Measurements from ENCODE around the gene EEFSEC.

Gene EEFSEC

GRCh38 chr3:128334086-128334645 is 180.9 kb downstream of the EEFSEC start:
- no peak for DNase-seq (ENCODE audit: low read depth in 2 of 2)

- no peak for DNase-seq (ENCODE audit: low read depth in 2 of 2)
Measured at GRCh38 chr3:128334766-128335165, 181.5 kb downstream of the EEFSEC start.

- no peak for DNase-seq (ENCODE audit: low read depth in 2 of 2)
Measured at GRCh38 chr3:128335621-128336296, 182.5 kb downstream of the EEFSEC start.

DNA sequence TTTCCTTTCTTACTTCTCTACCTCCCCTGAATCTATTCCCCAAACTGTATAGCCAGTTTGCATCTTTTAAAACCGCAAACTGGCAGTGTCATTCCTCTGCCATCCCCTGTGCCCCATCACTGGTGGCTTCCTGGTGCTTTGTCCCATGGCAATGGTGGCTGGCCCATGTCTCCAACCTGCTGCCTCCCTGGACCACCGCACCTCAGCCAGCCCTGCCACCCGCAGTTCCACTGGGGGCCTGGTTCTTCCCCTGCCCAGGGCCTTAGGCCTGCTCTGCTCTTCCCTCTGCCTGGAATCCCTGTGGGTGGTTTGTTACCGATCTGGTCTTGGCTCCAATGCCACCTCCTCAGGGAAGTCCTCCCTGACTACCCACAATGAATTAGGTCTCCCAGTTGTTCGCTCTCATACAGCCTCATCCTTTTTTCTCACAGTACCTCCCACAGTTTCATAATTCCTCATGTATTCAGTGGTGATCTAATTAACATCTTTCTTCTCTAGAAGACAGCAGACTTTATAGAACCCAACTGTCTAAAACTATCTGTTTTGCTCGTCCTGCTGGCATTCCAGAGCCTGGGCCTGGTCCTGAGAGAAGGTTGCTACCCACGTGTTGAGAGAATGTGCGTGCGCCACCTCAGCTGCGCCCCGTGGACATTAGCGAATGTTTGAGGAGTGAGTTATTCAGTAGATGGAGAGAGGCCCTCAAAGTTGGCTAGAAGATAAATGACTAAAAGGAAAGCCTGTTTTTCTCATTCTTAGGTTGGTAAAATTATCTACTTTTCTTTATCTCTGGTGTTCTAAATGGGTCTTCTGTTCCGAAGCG is 183.3 kb downstream of the EEFSEC start:
- no peak for DNase-seq (ENCODE audit: low read depth in 2 of 2)

DNA sequence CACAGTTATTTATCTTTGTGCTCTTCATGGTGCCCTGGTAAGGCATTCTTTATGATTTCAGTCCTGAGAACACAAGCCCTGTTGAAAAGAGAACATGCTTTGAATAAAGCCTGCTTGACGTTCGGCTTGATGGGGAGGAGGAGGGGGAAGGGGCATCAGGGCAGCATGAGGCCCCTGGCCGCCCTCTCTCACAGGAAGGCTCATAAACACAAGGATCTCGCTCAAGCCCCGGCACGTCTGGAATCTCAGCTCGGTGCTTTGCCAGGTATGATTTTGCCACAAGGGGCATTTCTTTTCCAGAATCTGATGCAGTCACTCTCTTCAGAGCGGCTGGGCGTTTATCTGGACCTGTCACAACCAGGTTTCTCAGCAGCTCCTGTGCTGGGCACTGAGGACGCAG is 184.0 kb downstream of the EEFSEC start:
- DNase-seq (ENCODE audit: low read depth in 2 of 2) = no peak

GRCh38 chr3:128338536-128339330 is 185.5 kb downstream of the EEFSEC start:
- DNase-seq (ENCODE audit: low read depth in 2 of 2) = no peak

DNA sequence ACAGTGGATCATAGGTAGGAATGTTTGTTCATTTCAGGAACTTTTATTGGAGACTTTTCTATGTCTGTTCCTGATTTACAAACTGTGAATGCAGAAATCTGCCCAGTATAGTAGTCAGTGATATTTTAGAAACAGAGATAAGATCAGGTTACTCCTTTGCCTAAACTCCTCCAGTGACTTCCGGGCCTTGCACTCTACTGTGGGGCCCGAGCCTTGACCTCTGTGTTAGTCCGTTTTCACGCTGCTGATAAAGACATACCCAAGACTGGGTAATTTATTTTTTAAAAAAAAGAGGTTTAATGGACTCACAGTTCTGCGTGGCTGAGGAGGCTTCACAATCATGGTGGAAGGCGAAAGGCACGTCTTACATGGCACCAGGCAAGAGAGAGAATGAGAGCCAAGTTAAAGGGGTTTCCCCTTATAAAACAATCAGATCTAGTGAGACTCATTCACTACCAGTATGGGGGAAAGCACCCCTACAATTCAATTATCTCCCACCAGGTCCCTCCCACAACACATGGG is 186.3 kb downstream of the EEFSEC start:
- no peak for DNase-seq (ENCODE audit: low read depth in 2 of 2)

DNA sequence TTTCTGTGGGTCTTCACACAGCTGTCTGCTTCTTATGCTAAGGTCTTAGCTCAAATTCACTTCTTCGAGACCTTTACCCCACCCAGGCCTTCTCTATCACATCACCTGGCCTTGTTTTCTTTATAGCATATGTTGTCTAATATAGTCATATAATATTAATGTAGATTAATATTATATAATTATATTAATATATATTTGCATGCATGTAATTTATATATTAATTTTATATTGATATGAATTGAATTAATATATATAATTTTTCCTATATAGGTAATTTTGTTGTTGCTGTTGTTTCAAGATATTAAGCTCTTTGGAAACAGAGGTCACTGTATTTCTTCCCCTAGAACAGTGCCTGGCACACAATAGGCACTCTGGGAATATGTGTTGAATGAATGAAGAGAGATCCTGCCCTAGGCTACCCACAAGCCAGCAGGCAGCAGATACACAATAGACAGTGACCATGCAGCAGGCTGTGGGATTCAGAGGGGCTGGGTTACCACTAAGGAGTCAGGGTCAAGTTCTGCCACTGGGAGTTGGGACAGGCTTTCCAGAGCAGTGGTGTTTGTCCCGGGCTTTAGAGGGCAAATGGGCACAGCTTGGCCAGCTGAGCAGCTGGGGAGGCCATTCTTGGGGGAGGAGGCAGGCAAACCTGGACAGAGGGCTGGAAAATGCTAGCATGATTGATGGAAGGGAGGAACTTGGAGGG is 187.1 kb downstream of the EEFSEC start:
- DNase-seq (ENCODE audit: low read depth in 2 of 2) = no peak

- no peak for DNase-seq (ENCODE audit: low read depth in 2 of 2)
Measured at GRCh38 chr3:128340904-128341555, 187.7 kb downstream of the EEFSEC start.

GRCh38 chr3:128341659-128342395 is 188.5 kb downstream of the EEFSEC start:
- DNase-seq (ENCODE audit: low read depth in 2 of 2) = no peak

- DNase-seq (ENCODE audit: low read depth in 2 of 2) = no peak
Measured at GRCh38 chr3:128342701-128343180, 189.5 kb downstream of the EEFSEC start.

DNA sequence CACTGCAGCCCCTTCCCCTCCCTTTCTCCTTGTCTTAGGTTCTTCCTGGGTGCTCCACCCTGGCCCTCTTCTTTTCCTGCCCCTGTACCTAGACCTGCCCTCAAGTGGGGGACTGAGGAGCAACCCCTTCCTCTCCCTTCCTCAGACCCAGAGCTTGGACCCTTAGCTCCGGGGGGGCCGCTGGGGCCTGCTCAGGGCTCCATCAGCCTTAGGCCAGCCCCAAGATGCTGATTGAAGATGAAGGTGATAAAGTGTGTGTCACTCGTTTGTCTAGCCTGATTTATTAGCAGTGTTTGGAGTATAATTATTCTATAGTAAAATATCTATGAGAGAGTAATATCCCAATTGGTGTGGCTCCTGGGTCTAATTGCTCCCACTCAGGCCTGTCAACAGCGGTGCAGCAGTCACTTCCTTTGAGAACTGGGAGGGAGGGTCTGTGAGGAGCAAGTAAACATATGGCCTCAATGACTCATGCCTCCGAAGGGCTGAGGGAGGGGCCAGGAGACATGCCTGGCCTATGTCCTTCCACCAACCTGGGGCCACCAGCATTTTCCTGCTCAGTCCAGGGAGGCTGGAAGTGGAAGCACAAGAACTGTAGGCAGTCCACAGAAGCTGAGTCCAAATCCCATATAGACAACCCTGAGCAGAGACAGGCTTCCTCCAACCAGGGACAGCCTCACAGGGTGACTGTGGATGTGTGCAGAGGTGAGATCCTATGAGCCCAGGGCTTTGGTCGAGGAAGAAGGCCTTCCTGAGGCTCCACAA is 190.2 kb downstream of the EEFSEC start:
- no peak for DNase-seq (ENCODE audit: low read depth in 2 of 2)

GRCh38 chr3:128344052-128344735 is 190.9 kb downstream of the EEFSEC start:
- DNase-seq (ENCODE audit: low read depth in 2 of 2) = no peak

DNA sequence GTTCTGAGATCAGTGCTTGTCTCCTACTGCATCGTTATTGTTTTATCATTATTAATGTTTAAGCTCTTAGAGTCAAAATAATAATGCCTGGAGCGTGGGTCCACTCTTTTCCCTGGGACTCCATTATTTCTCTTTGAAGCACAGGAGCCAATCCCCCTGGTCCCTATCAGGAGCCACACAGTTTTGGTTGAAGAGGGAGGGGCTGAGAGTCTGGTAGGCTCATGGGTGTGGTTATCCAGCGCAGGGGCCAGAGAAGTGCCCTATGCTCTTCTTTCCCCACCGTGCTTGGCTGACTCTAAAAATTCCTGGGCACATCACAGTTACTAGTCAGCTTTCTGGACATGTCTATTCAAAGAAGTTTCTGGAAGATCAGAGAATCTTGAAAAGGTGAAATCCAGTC is 191.9 kb downstream of the EEFSEC start:
- DNase-seq (ENCODE audit: low read depth in 2 of 2) = no peak

- DNase-seq (ENCODE audit: low read depth in 2 of 2) = no peak
Measured at GRCh38 chr3:128346562-128346961, 193.3 kb downstream of the EEFSEC start.

GRCh38 chr3:128347282-128347681 is 194.0 kb downstream of the EEFSEC start:
- no peak for DNase-seq (ENCODE audit: low read depth in 2 of 2)

DNA sequence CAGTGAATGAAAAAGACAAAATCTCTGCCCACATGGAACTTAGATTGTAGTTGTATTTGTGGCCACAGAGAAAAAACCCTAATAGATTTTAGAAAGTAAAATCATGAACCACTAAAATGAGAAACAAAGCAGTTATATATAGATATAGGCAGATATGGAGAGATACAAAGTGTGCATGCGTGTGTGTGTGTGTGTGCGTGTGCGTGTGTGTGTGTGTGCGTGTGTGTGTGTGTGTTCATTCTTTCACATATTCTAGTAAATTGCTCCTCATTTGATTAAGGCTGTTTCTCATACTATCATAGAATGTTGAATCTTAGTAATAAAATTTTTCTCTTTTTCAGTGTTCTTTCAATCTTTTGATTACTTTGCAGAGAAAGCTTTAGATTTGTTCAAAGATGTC is 194.8 kb downstream of the EEFSEC start:
- DNase-seq (ENCODE audit: low read depth in 2 of 2) = no peak

DNA sequence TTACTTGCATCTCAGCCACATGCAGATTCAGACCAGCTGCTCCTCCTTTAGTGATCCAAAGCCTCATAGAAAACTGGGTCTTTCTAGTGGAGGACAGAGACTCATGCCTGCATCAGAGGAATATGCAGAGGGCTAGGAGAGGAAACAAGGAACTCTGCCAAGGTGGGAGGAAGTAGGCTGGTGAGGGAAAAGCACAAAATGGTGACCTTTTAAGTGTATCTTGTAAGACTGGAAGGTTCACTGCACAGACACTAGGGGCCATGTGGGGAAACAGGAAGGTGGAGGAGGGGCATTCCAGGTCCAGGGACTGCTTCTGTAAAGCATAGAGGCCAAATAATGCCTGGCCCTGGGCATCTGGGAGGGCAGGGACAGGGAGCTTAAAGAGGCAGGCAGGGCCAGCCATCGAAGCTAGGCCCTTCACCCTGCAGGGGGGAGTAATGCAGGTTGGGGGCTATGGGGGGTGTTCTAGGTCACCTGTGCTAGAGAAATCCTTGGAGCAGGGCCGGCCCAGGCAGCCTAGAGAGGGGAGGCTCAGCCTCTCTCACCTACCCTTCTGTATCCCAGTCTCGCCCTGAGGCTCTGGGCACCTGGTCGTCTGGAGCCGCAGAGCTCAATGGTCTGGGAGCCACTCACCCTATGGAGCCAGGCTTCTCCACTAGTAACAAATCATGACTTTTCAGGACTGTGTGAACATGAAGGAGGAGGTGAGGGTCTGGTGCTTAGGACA is 195.7 kb downstream of the EEFSEC start:
- DNase-seq (ENCODE audit: low read depth in 2 of 2) = no peak
